Neutrophil (primary cell): ENCODE data around the gene GALNT16.

Experiments used
- H3K27ac ChIP-seq: fragments of 200-600 bp; sonication (generic); 2 replicates; pipeline ENCODE4 v1.5.1; 2016; ENCODE audit warnings: mild to moderate bottlenecking, moderate library complexity
- H3K27me3 ChIP-seq: fragments of 200-600 bp; sonication (generic); 2 replicates; pipeline ENCODE4 v1.6.0; 2016; ENCODE audit warnings: mild to moderate bottlenecking
- H3K36me3 ChIP-seq: fragments of 200-600 bp; sonication (generic); 2 replicates; pipeline ENCODE4 v1.5.1; 2017
- H3K4me1 ChIP-seq, 2 experiments: fragments of 200-600 bp in 1 of 2; sonication (generic) in 1 of 2; 1 replicate in 1 of 2; 2 replicates in 1 of 2; pipeline versions ENCODE4 v1.5.1 to v1.6.1; 2013 to 2016; ENCODE audit warnings: low read depth in 1 of 2, low read length in 1 of 2, mild to moderate bottlenecking in 1 of 2, moderate library complexity in 1 of 2; ENCODE audit not compliant: control insufficient read depth in 1 of 2, insufficient read depth in 1 of 2
- H3K4me3 ChIP-seq, 2 experiments: fragments of 200-600 bp in 1 of 2; sonication (generic) in 1 of 2; 1 replicate in 1 of 2; 2 replicates in 1 of 2; pipeline ENCODE4 v1.5.1; 2013 to 2016; ENCODE audit warnings: low read depth in 1 of 2, low read length in 1 of 2, mild to moderate bottlenecking in 1 of 2, moderate library complexity in 1 of 2
- H3K9me3 ChIP-seq: fragments of 200-600 bp; sonication (generic); 2 replicates; pipeline ENCODE4 v1.5.1; 2016
- CTCF ChIP-seq: fragments of 200-600 bp; sonication (generic); IDR thresholded peaks from 2 replicates; pipeline ENCODE4 v1.5.1; 2016; ENCODE audit warnings: antibody characterized with exemption

The GALNT16 gene

GRCh38 chr14:69353168-69353567 is 93.2 kb downstream of the GALNT16 start:
- Histone ChIP-seq H3K4me3 (no peak overlapping the region), H3K4me1 (no peaks in the 10 kb centered on the region), H3K36me3 (no peaks in the 10 kb centered on the region), H3K9me3 (no peaks in the 10 kb centered on the region), H3K27me3 (peaks cover 8% of the 10 kb centered on the region), H3K27ac (no peak overlapping the region)
- TF ChIP-seq CTCF, result no peak

- no peak for TF ChIP-seq CTCF
- Histone ChIP-seq H3K4me3 (no peak overlapping the region), H3K27me3 (peaks cover 8% of the 10 kb centered on the region), H3K27ac (no peak overlapping the region), H3K36me3 (no peaks in the 10 kb centered on the region), H3K9me3 (no peaks in the 10 kb centered on the region), H3K4me1 (no peaks in the 10 kb centered on the region)
Measured at GRCh38 chr14:69354383-69355153, 94.6 kb downstream of the GALNT16 start.

GRCh38 chr14:69355154-69355597 is 95.2 kb downstream of the GALNT16 start:
- no peak for TF ChIP-seq CTCF
- Histone ChIP-seq H3K4me3 (no peak overlapping the region), H3K9me3 (no peaks in the 10 kb centered on the region), H3K27me3 (peaks cover 8% of the 10 kb centered on the region), H3K4me1 (no peaks in the 10 kb centered on the region), H3K27ac (no peak overlapping the region), H3K36me3 (no peaks in the 10 kb centered on the region)

- TF ChIP-seq CTCF, result no peak
- Histone ChIP-seq H3K36me3 (no peaks in the 10 kb centered on the region), H3K27ac (no peak overlapping the region), H3K9me3 (no peaks in the 10 kb centered on the region), H3K4me1 (no peaks in the 10 kb centered on the region), H3K27me3 (peaks cover 8% of the 10 kb centered on the region), H3K4me3 (no peak overlapping the region)
Measured at GRCh38 chr14:69355607-69356281, 95.8 kb downstream of the GALNT16 start.

- H3K36me3 ChIP-seq, result no peaks in the 10 kb centered on the region
- H3K27me3 ChIP-seq, result peaks cover 8% of the 10 kb centered on the region
- TF ChIP-seq CTCF, result no peak
- no peak overlapping the region for H3K27ac ChIP-seq
- H3K9me3 ChIP-seq, result no peaks in the 10 kb centered on the region
- no peaks in the 10 kb centered on the region for H3K4me1 ChIP-seq
- H3K4me3 ChIP-seq, result no peak overlapping the region
Measured at GRCh38 chr14:69356903-69357543, 97.1 kb downstream of the GALNT16 start.
